GM19324 (cell line): ENCODE measurements around the gene SCT.
"Not testable (repeated sequence)": the region's sequence is repeated elsewhere in the genome, so short reads cannot be mapped to it uniquely, and the experiment has no call there.

Experiments used
- ATAC-seq: cut with Tn5 transposase; IDR thresholded peaks from one replicate; pipeline ENCODE4 v1.9.1; 2021; ENCODE audit warnings: mild to moderate bottlenecking, moderate library complexity; ENCODE audit not compliant: unreplicated experiment, low FRiP score

SCT gene, protein sequence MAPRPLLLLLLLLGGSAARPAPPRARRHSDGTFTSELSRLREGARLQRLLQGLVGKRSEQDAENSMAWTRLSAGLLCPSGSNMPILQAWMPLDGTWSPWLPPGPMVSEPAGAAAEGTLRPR

GRCh38 chr11:626475-627307 is at the start of gene SCT:
Gene SCT, minus strand, starts transcription at chr11:627181. Its CDS starts 38 bp downstream, at chr11:627143.
- no peak for ATAC-seq

GRCh38 chr11:674406-674805 is 47.4 kb upstream of the SCT start:
- no peak for ATAC-seq

DNA sequence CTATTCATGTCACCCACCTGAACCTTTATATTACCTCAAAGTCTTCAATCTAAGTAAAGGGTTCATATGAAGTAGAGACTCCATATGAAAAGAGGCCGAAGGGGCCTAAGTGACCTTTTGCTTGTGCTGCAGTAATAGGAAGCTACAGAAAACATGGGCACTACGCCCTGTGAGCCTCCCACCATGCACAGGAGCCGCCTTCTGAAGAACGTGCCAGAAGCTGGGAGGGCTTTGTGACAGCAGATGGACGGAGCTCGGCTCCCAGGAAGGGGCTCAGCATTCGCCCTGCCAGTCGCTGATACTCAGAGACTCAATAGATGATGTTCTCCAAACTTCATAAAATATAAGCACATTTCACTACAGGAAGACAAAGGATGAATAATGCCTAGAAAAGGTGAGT is 46.9 kb upstream of the SCT start:
- no peak for ATAC-seq

DNA sequence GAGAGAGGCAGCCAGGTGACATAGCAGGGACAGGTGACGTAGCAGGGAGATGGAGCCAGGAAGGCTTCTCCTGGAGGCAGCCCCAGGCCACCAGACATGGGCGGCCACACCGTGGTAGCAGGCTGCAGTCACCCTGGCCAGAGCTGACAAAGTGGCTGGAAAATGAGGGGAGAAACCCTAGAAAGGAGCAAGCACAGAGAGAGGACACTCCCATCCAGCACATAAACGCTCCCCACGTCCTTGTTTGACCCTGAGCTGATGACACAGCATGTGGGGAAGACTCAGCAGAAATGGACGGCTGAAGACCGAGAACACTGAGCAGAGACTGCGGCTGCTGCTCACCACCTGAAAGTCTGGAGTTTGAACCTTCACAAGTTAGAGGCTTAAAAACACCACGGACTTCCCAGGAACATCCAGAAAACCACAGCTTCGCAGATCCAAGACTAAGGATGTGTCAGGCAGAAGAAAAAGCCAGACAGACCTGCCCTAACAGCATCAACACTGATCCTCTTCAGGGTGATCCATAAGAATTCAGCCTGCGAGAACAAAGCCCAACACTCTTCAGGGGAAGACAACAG is 38.8 kb upstream of the SCT start:
- ATAC-seq: no peak

GRCh38 chr11:665062-665703 is 38.2 kb upstream of the SCT start:
- no peak for ATAC-seq

DNA sequence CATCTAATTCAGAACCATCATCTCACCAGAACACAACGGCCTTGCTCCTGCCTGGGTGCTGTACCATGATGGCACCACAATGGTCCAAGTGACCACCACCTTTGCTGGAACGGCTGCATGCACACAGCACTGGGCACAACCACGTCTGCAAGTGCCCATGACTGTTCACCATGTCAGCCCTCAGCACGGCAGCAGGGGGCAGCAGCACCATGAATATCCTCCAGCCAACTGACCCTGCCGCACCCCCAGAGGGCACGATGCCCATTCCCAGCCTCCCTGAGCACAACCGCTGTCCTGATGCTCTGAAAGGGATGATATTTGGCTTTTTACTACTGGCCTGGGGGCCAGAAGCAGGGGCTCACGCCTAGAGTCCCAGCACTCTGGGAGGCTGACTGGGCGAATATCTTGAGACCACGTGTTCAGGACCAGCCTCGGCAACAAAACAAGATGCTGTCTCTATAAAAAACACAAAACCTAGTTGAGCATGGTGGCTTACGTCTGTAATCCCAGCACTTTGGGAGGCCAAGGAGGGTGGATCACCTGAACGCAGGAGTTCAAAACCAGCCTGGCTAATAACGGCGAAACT is 35.8 kb upstream of the SCT start:
- ATAC-seq: no peak

DNA sequence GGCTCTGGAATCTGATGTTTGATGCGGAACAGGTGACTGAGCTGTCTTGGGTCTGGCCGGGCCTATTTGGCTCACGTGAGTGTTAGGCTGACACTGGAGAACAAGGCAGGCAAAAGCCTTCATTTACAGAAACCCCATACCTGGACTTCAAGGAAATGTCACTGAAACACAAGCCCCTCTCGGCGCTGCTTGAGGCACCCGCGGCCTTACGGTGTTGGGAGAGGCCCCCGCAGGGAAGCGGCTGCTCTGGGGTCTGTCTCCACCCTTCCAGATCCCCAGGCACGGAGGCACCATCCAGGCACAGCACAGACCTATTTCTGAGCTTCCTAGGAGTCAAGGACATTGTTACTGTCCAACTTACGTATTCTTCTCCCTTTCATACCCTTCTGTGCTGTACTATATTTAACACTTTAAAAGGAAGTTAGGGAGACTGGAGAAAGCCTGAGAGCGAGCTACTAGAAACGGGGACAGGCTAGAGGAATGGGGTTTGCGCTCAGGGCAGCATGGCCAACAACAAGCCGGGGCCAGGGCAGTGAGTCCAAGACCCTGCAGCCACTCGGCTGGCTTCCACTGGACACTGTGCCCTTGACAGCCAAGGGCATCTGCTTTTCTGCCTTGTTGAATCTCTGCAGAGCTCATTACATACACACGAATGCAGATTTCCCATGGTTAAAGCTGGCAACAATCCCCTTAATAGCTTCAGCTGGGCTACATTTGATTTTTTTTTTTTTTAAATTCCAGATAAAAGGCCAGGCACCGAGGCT is 33.9 kb upstream of the SCT start:
- no peak for ATAC-seq

DNA sequence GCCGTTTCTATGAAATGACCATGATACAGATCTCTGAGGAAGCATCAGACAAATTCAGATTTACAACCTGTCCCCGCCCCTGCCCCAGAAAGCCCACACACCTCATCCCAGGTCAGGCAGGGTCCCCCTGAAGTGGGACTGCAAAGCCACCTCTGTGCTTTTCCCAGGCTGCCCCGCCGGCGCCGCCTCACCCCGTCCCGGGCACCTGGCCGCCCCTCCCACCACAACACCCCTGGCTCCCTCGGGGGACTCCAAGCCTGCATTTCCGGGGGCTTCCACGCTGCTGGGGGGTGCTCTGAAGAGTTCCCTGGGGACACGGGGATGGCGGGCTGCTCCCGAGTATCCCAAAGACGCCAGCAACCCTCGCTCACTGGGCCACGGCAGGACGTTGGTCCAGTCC is 33.3 kb upstream of the SCT start:
- ATAC-seq: no peak

- ATAC-seq: no peak
Observed at GRCh38 chr11:659532-660085, 32.6 kb upstream of the SCT start.

- no peak for ATAC-seq
Observed at GRCh38 chr11:657691-658126, 30.7 kb upstream of the SCT start.

DNA sequence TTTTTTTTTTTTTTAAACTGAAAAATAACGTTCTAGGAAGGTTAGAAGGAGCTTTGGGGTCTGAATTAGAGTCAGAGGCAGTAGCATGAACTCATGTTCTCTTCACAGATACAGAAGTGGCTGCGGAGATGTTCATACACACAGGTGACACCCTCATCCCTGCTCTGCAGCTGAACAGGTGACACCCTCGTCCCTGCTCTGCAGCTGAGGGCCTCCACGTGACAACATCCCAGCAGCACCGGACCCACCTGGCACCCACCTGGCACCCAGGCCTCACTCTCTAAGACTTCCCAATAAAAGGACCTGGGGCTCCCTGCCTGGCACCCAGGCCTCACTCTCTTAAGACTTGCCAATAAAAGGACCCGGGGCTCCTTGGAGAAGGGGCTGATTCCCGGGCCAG is 29.9 kb upstream of the SCT start:
- ATAC-seq: no peak

DNA sequence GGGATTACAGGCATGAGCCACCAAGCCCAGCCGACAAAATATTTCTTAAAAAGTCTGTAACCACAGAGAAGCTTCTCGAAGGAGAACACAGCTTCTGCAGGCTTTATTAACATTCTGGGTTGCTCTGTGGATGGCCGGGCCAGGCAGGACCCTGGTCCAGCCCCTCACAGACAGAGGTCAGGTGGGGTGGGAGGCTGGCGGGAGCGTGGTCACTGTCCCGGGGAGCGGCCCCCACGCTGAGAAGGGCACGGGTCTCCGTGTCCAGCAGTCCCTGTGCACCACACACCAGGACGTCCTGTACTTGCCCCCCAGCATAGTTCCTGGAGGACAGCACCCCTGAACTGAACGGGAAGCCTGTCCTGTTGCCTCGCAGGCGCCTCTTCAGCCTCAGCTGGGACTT is 29.4 kb upstream of the SCT start:
- ATAC-seq: no peak

DNA sequence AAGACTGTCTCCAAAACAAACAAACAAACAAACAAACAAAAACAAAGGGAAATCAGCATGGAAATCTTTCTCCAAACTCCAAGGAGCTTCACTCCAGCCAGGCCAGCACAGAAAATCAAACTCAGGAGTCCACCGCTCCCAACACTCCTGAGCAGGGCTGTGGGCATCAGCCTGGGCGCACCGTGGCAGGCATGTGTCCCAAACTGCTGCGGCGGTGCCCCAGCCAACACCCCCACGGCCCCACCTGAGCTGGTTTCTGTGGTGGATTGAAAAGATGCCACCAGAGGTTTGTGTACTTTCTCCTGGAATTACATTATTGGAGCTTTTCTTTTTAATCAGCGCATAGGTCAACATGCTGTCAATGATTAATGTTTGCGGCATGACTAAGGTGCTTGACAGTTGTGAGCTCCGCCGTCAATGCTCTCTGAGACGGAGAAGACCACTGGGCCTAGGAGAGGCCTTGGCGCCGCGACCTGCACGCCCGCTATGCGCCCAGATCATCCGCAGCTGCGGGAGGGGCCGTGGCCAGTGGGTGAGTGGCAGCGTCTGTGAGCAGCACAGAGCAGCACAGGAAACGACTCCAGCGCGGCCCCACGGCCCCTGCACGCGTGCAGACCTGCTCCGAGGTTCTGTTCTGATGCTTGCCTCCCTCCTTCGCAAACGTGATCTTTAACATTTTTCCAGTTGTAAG is 28.2 kb upstream of the SCT start:
- ATAC-seq: no peak

DNA sequence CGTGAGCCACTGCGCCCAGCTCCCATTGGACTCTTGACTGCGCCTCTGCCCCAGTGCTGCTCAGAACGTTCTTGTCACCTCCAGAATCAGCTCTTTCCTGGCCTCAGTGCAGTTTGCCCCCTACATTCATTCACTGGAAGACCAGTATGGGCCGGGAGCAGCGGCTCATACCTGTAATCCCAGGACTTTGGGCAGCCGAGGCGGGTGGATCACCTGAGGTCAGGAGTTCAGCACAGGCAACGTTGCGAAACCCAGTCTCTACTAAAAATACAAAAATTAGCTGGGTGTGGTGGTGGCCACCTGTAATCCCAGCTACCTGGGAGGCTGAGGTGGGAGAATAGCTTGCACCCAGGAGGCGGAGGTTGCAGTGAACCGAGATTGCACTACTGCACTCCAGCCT is 27.5 kb upstream of the SCT start:
- ATAC-seq: not testable (repeated sequence)

GRCh38 chr11:653837-654236 is 26.9 kb upstream of the SCT start:
- no peak for ATAC-seq

- ATAC-seq: not testable (repeated sequence)
Observed at GRCh38 chr11:653136-653535, 26.2 kb upstream of the SCT start.

DNA sequence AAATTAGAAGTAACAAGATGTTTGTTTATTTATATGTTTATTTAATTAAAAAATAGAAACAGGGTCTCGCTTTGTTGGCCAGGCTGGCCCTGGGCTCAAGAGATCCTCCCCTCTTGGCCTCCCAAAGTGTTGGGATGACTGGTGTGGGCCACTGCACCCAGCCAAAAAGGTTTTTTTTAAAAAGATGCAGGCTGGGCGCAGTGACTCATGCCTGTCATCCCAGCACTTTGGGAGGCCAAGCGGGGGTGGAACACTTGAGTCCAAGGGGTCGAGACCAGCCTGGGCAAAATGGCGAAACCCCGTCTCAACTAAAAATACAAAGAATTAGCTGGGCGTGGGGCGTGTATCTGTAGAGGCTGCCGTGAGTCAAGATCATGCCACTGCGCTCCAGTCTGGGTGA is 23.5 kb upstream of the SCT start:
- ATAC-seq: no peak

DNA sequence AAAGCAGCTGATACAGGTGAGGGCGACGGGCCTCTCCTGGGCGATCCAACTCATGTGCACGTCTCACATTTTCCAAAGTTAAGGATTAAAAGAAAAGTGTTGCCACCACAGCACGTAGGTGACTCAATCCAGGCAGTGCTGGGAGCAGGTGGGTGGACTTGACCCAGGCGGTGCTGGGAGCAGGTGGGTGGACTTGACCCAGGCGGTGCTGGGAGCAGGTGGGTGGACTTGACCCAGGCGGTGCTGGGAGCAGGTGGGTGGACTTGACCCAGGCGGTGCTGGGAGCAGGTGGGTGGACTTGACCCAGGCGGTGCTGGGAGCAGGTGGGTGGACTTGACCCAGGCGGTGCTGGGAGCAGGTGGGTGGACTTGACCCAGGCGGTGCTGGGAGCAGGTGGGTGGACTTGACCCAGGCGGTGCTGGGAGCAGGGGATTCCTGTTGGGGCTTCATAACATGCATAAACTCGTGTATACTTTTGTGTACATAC is 20.7 kb upstream of the SCT start:
- ATAC-seq: not testable (repeated sequence)

- ATAC-seq: no peak
Observed at GRCh38 chr11:646214-646613, 19.2 kb upstream of the SCT start.
